ENCODE results near the gene MAX. TPM values are rescaled to one million over a fixed set of nuclear protein-coding genes. Genes with fewer than 3 reads are reported as not detected.

Gene MAX
- total and polyA plus RNA-seq, 9 of the 15 experiments (the other 6 are each of a cell fraction or from before 2014, with no cell fraction given) = 15.4 to 96.5 (median 51.6) TPM

- Histone ChIP-seq H3K27me3 (ENCODE audit: control insufficient read depth in 2 of 2, insufficient read depth in 2 of 2, low read length in 2 of 2) (no peaks in the 10 kb centered on the region), H3K4me1 (replicated peaks in 1 of 2; ENCODE audit: control insufficient read depth in 2 of 2, insufficient read depth in 2 of 2, low read length in 2 of 2) (peaks cover 19 to 44% of the 10 kb centered on the region in 2 experiments), H3K27ac (ENCODE audit: extremely low read depth, low read depth, low read length) (peak overlapping the region; percentile 96), H3K79me2 (ENCODE audit: control insufficient read depth, insufficient read depth, low read length) (no peaks in the 10 kb centered on the region), H3K4me2 (ENCODE audit: insufficient read depth, low read length) (peak overlapping the region; percentile 71), H3K4me3 (no peak overlapping the region), H4K20me1 (replicated peaks; ENCODE audit: control insufficient read depth, insufficient read depth, low read length) (no peaks in the 10 kb centered on the region), H2AFZ (ENCODE audit: low read depth, low read length) (peak overlapping the region; percentile 60), H3K9me3 (replicated peaks; ENCODE audit: control insufficient read depth, insufficient read depth, low read depth, low read length) (no peaks in the 10 kb centered on the region), H3K9ac (ENCODE audit: insufficient read depth in 1 of 2, low read depth in 2 of 2, low read length in 2 of 2) (peak overlapping the region; percentile 72; a peak in 3 of 4 replicates), H3K9me1 (ENCODE audit: control insufficient read depth, insufficient read depth, low read length) (no peaks in the 10 kb centered on the region), H3K36me3 (ENCODE audit: control insufficient read depth, insufficient read depth, low read length) (peaks cover 31% of the 10 kb centered on the region; the same call in 2 of the 3 replicates)
- POLR2A ChIA-PET = interaction anchor here (0.6 kb wide), 1 partner anchor 14 kb away, joined by 3 read pairs; no protein-coding TSS in a partner anchor
- BruUV-seq (replicated peaks) = no TSS peak
- peak in 1 of 4 experiments; percentile 41 for DNase-seq (ENCODE audit: extremely low read depth in 1 of 4, low spot score in 3 of 4)
- peak; percentile 5 for ATAC-seq
- in situ Hi-C loops (cut with MboI) (no loop called here), intact Hi-C loops (cut with micrococcal nuclease) (loop anchor here (5.0 kb wide), 1 partner anchor 60 kb away; the partner anchor contains the start of gene MAX)
- WGBS (ENCODE audit: insufficient coverage, low coverage, missing lambda C conversion rate) = 43% methylated on average over 3 of the region's 3 CpGs
- FAIRE-seq = no peak
- CTCF ChIA-PET (ENCODE audit: low intra/inter-chr PET ratio) = interaction anchor here (0.6 kb wide), 1 partner anchor 77 kb away, joined by 8 read pairs; no protein-coding TSS in a partner anchor
- TF ChIP-seq NCOA2 (IDR thresholded peaks at IDR 0.05; ENCODE audit: partially characterized antibody in 2 of 2) = no peak
- TF ChIP-seq SRSF7 (optimal IDR thresholded peaks at IDR 0.05; ENCODE audit: low read depth, low read length) = no peak
- no peak for TF ChIP-seq HMG20A (CRISPR knock-in tag; conservative IDR thresholded peaks at IDR 0.05)
- TF ChIP-seq RBM15 (IDR thresholded peaks at IDR 0.05; ENCODE audit: insufficient read depth, low read length) = no peak
- TF ChIP-seq, protein P1, sequence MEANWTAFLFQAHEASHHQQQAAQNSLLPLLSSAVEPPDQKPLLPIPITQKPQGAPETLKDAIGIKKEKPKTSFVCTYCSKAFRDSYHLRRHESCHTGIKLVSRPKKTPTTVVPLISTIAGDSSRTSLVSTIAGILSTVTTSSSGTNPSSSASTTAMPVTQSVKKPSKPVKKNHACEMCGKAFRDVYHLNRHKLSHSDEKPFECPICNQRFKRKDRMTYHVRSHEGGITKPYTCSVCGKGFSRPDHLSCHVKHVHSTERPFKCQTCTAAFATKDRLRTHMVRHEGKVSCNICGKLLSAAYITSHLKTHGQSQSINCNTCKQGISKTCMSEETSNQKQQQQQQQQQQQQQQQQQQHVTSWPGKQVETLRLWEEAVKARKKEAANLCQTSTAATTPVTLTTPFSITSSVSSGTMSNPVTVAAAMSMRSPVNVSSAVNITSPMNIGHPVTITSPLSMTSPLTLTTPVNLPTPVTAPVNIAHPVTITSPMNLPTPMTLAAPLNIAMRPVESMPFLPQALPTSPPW (CRISPR knock-in tag; IDR thresholded peaks at IDR 0.05) = no peak; the same call in 1 of the 2 replicates
- no peak for TF ChIP-seq EHMT2 (IDR thresholded peaks at IDR 0.05)
- peak; percentile 27; the same call in 1 of the 2 replicates for TF ChIP-seq ZNF311 (CRISPR knock-in tag; IDR thresholded peaks at IDR 0.05)
- TF ChIP-seq ZNF395 (CRISPR knock-in tag; IDR thresholded peaks at IDR 0.05) = no peak
Observed at GRCh38 chr14:65042296-65042695, 60.0 kb downstream of the MAX start.

All from K562 (cell line).